ENCODE results near the gene SLC47A1.
"Not testable (repeated sequence)": the region's sequence is repeated elsewhere in the genome, so short reads cannot be mapped to it uniquely, and the experiment has no call there.

The SLC47A1 gene

GRCh38 chr17:19558946-19559345 is 25.3 kb downstream of the SLC47A1 start:
- no peak for DNase-seq

- no peak for DNase-seq
These were observed 28.2 kb downstream of the SLC47A1 start for GRCh38 chr17:19561697-19562318.

DNA sequence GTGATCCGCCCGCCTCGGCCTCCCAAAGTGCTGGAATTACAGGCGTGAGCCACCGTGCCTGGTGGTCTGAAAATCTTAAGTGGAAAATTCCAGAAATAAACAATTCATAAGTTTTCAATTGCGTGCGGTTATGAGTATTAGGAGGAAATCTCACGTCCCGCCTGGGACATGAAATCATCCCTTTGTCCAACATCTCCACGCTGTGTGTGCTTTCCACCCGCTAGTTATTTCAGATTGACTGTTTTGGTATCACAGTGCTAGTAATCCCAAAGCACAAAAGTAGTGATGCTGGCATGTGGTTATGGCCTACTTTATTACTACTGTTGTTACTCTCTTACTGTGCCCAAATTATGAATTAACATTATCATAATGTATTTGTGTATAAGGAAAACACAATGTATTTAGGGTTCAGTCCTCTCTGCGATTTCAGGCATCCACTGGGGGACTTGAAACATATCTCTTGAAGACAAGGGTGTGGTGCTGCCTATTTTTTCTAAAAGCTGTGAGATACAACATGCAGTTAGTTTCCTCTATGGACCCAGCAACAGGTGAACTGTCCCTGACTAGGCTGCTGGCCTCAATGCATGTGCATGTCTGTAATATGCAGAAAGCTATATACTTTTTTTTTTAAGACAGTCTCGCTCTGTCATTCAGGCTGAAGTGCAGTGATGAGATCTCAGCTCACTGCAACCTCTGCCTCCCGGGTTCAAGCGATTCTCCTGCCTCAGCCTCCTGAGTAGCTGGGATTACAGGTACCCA is 32.3 kb downstream of the SLC47A1 start:
- DNase-seq = no peak

GRCh38 chr17:19567216-19568015 is 33.8 kb downstream of the SLC47A1 start:
- no peak for DNase-seq

- DNase-seq = no peak
These were observed 34.3 kb downstream of the SLC47A1 start for GRCh38 chr17:19568016-19568350.

- no peak for DNase-seq
These were observed 36.3 kb downstream of the SLC47A1 start for GRCh38 chr17:19569785-19570543.

- no peak for DNase-seq
These were observed 36.9 kb downstream of the SLC47A1 start for GRCh38 chr17:19570544-19571062.

DNA sequence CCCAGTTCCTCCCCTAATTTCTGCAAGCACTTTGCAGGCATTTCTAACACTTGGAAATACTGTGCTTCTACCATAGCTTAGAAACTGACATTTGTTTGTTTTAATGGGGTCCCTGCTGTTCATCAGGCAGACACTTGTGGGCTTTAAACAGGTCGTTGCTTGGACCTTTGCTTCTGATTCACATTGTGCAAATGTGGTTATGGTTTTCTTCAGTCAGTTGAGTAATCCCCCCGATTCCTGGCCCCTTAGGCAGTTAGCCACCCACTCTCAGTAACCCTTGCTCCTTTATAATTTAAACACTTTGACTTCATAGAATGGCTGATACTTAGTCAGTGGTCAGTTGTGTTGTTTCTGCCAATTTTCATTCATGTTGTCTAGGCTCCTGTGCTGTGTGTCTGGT is 39.4 kb downstream of the SLC47A1 start:
- no peak for DNase-seq

DNA sequence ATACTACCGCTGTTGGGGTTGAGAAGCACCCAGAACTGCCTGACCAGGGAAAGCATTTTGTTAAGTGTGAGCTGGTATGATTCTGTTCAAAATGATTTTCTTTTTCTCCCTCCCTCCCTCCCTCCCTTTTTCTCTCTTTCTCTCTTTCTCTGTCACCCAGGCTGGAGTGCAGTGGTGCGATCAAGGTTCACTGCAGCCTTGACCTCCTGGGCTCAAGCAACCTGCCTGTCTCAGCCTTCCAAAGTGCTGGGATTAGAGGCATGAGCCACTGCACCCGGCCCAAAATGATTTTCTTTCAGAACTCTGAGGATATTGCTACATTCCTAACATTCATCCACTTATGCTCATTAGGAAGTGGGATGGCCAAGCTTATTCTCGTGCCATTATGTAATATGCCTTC is 41.3 kb downstream of the SLC47A1 start:
- no peak for DNase-seq

DNA sequence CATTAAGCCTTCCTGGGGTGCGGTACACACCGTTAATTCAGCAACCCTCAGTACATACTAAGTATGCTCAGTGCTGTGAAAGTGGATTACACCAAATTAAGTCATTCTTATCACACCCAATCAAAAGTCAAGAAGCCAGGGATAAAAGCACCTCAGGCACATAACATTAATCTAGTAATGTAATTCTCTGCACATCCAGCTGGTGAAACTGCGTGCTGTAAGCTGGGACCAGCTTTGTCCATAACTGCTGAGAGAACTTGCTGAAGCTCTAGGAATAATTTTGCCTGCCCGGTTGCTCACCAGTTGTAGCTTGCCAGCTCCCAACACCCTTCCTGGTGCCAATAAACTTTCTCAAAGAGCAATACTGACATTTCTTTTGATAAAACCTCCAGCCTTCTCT is 44.9 kb downstream of the SLC47A1 start:
- DNase-seq = no peak

GRCh38 chr17:19579192-19579761 is 45.6 kb downstream of the SLC47A1 start:
- DNase-seq = no peak

DNA sequence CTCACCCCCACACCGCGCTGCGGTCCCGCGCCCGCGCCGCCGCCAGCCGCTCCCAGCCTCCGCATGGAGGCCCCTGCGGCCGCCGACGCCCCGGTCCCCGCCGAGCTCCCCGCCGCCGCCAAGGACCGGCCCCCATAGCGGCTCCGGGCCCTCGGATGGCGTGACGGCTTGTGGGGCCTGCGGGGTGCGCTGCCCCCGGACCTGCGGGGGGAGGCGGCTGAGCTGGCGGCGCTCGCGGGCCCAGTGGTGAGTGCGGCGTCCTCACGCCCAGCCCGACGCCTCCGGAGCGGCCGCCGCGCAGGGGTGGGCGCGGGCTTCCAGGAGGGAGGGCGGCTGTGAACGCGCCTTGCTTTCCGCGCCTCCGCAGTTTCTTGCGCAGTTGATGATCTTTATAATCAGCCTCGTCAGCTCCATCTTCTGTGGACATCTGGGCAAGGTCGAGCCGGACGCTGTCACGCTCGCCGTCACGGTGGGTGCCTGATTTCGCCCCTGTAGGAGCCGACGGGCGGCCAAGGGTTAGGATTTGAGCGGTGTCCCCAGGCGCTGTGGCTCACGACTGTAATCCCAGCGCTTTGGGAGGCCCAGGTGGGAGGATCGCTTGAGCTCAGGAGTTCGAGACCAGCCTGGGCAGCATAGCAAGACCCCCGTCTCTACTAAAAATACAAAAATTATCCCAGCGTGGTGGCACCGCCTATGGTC is 46.4 kb downstream of the SLC47A1 start:
- no peak for DNase-seq

DNA sequence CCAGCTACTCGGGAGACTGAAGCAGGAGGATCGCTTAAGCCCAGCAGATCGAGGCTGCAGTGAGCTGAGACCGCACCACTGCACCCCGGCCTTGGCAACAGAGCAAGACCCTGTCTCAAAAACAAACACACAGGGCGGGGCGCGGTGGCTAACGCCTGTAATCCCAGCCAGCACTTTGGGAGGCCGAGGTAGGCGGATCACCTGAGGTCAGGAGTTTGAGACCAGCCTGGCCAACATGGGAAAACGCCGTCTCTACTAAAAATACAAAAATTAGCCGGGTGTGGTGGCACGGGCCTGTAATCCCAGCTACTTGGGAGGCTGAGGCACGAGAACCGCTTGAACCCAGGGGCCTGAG is 46.9 kb downstream of the SLC47A1 start:
- DNase-seq = not testable (repeated sequence)

GRCh38 chr17:19582152-19582551 is 48.5 kb downstream of the SLC47A1 start:
- DNase-seq = not testable (repeated sequence)

- no peak for DNase-seq
These were observed 50.2 kb downstream of the SLC47A1 start for GRCh38 chr17:19583871-19584270.

- DNase-seq = no peak
These were observed 56.8 kb downstream of the SLC47A1 start for GRCh38 chr17:19590451-19590850.

DNA sequence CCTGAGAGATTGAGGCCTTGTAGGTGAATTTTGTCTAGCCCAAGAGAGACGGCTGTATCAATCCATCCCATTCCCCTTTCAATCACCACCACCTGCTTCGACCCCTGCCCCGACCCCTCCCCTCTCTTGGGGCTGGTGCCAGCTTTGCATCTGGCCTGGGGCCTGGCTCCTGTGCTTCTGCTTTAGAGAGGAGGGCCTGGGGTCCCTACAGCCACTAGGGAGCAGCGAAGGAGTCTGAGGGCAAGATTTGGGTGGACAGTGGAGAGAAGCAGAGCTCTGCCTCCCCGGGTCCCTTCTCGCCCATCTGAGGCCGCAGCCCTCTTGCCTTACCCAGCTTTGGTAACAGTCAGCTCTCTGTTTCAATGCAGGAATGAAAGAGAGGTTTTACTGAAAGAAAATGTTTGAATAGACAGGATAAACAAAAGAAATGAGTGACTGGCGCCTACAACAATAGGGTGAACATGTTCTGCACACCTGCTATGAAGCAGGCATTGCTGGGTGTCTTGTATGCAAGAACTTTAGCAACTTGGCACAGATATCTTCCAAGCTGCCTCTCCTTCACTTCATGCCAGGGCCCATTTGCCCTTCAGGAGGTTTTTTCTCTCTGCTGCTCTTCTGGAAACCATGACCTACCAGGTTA is 57.4 kb downstream of the SLC47A1 start:
- DNase-seq = peak; percentile 1

- no peak for DNase-seq
These were observed 58.7 kb downstream of the SLC47A1 start for GRCh38 chr17:19592316-19592715.

DNA sequence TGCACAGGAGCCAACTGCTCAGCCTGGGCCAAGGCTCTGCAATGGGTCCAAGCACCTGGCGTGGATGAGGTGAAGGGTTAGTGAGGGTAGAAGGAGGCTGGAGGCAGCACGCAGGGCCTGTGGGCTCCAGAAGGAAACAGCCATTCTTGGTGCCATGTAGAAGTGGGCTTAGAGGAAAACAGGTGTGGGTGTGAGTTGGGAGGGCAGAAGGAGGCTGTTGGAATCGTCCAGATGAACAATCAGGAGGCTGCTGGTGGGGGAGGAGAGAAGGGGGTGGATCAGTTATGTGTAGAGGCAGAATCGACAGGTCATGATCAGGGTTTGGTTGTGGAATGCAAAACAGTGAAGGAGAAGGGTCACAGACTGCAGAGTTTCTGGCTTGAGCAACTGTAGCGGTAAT is 63.2 kb downstream of the SLC47A1 start:
- DNase-seq = no peak

- DNase-seq = no peak
These were observed 76.7 kb downstream of the SLC47A1 start for GRCh38 chr17:19610311-19610710.

- DNase-seq = no peak
These were observed 77.2 kb downstream of the SLC47A1 start for GRCh38 chr17:19610879-19611278.

GRCh38 chr17:19613979-19614378 is 80.3 kb downstream of the SLC47A1 start:
- no peak for DNase-seq

Data from NCI-H774 (cell line).